AG09319 (cell line): Measurements from ENCODE around the gene ABHD16B.

Source experiments
- DNase-seq: peaks from one replicate; pipeline ENCODE4 v3.0.0-alpha.2; 2010; ENCODE audit warnings: low read depth; ENCODE audit errors: extremely low read depth
- CTCF ChIP-seq: IDR thresholded peaks from 2 replicates; pipeline ENCODE4 v1.5.1; 2011; ENCODE audit warnings: low read depth, mild to moderate bottlenecking, inconsistent platforms, low read length, moderate library complexity

Gene ABHD16B

DNA sequence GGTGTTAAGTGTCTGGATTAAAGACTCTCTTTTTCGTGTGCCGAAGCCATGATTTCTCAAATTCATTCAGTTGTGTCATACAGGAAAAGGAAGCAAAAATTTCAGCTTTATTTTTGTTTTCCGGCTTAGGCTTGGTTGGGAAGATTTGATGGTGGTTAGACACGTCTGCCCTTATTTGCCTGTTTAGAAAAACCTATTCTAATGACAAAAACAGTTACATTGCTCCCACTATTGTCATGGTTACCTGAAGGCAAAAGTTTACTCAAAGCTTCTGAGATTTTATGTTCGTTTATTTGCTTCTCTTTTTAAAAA, 34.6 kb downstream of the ABHD16B start:
- no peak for TF ChIP-seq CTCF
- DNase-seq = no peak

DNA sequence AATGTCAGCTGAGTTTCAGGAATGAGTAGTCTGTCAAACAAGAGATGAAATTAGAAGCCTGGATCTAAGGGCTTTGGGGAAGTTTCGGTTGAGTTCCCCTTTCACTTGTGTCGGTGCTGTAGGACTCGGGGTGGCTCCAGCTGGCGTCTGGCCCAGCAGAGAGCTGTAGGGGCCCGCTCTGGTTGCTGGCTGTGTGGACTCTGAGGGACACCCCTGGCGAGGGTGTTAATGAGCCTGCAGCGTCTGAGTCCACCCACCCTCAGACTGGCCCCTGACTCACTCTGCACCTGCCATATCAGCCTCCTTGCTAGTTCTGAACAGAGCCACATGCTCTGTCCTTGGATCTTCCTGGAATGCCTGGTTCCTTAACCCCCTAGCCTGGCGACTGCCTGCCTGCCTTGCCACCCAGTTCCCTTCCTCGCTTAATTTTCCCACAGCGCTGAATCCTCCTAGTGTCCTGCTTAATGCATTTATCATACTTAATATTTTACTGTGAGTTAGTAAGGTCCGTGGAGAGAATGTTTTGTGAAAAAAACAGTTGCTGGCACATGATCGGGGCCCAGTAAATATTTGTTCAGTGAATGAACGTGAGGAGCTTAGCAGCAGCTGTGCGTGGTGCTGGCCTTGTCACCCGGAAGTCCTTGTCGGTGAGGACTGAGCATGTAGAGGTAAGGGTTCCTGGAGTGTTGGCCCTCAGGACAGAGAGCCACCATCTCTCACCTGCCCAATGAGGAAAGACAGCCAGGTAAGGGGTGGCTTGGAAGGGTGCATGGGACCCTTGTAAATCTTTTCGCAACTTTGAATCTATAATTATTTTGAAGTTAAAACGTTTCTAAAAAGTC, 35.2 kb downstream of the ABHD16B start:
- no peak for TF ChIP-seq CTCF
- DNase-seq = no peak

DNA sequence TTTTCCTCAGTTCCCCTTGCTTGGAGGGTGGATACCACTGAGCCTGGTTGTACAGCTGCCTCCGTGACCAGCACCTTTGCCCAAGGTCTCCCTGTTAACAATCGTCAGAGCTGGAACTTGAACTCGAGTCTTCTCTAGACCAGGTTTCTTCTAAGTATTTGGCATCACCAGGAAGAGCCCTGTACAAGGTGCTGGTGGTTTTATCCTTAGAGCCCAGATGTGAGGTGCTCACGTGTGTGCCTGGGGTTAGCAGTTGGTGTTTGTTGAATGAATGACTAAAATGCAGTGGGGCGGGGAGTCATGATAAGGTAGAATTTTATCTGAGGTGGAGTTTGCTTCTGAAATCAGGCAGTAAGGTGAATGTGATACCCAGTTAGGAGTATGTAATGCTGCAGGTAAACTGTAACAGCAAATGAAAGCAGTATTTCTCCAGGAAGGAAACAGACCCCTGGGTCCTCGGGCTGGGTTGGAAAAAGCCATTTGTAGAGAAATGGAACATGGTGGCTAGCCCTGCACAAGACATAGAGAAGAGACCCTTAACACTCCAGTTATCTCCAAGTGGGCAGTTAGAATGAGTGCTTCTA, 36.8 kb downstream of the ABHD16B start:
- TF ChIP-seq CTCF = no peak
- DNase-seq = no peak

DNA sequence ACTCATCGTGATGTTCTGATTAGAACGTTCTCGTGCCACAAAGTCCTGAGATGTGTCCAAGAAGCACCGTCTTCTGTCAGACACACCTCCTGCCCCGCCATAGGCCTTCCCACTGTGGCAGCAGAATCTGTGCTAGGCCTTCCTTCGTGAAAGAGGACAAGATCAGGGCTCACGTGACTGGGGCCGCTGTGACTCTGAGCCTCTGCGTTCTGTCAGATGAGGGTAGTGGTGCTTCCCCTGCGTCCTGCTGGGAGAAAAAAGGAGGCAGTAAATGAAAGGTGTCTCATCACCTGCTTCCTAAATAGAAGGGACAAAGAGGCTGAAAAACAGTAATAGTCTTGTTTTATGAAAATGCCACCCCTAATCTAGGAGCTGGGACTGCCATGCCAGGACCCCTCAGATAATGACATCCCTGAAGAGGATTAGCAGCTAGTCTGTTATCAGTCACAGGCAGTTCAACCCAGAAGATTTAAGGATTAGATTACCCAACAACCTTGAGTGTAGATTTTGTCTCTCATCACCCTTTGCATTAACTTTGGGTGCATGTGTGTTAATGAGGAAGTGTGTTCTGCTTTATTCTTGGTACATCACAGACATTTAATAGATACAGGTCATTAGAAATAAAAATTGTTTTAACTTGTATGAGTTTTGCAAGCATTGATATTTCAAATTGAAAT, 37.7 kb downstream of the ABHD16B start:
- no peak for DNase-seq
- TF ChIP-seq CTCF = no peak

GRCh38 chr20:63900413-63900812, 39.1 kb downstream of the ABHD16B start:
- DNase-seq = no peak
- no peak for TF ChIP-seq CTCF

GRCh38 chr20:63903796-63904561, 42.7 kb downstream of the ABHD16B start:
- TF ChIP-seq CTCF = no peak
- DNase-seq = no peak
